Measurements from ENCODE around the gene DPF3. TPM values are rescaled to one million over a fixed set of nuclear protein-coding genes. Genes with fewer than 3 reads are reported as not detected.

The DPF3 gene
- total RNA-seq, 4 donors from 2014 or later = 0.22 to 5.4 (median 2.7) TPM

GRCh38 chr14:72664651-72665050, 229.2 kb downstream of the DPF3 start:
- 96% methylated on average over 4 of the region's 4 CpGs for WGBS, 2 donors

GRCh38 chr14:72663956-72664650, 229.8 kb downstream of the DPF3 start:
- WGBS, 2 donors = 66 to 79% methylated on average over 5 of the region's 5 CpGs
- TF ChIP-seq POLR2A (IDR thresholded peaks at IDR 0.05) (no peak), EP300 (IDR thresholded peaks at IDR 0.05) (no peak), CTCF (IDR thresholded peaks at IDR 0.05) (no peak)

More at GRCh38 chr14:72664651-72665050, 229.2 kb downstream of the DPF3 start:
- no peak overlapping the region for H3K4me3 ChIP-seq
- DNase-seq (ENCODE audit: low spot score in 2 of 2) = no peak
- no peaks in the 10 kb centered on the region for H3K36me3 ChIP-seq
- no peak overlapping the region for H3K27ac ChIP-seq
- no peaks in the 10 kb centered on the region for H3K9me3 ChIP-seq
- no peaks in the 10 kb centered on the region for H3K27me3 ChIP-seq
- H3K4me1 ChIP-seq = no peaks in the 10 kb centered on the region
- TF ChIP-seq EP300 (IDR thresholded peaks at IDR 0.05) = no peak
- TF ChIP-seq CTCF (IDR thresholded peaks at IDR 0.05) = no peak
- TF ChIP-seq POLR2A (IDR thresholded peaks at IDR 0.05) = no peak

GRCh38 chr14:72663076-72663487, 230.8 kb downstream of the DPF3 start:
- no peaks in the 10 kb centered on the region for H3K27me3 ChIP-seq
- DNase-seq (ENCODE audit: low spot score in 2 of 2) = no peak
- TF ChIP-seq POLR2A (IDR thresholded peaks at IDR 0.05) (no peak), EP300 (IDR thresholded peaks at IDR 0.05) (no peak), CTCF (IDR thresholded peaks at IDR 0.05) (no peak)
- no peaks in the 10 kb centered on the region for H3K9me3 ChIP-seq
- no peaks in the 10 kb centered on the region for H3K4me1 ChIP-seq
- no peaks in the 10 kb centered on the region for H3K36me3 ChIP-seq
- H3K27ac ChIP-seq = no peak overlapping the region
- WGBS, 2 donors = 90 to 100% methylated on average over 1 of the region's 1 CpG
- no peak overlapping the region for H3K4me3 ChIP-seq

More at GRCh38 chr14:72663956-72664650, 229.8 kb downstream of the DPF3 start:
- Histone ChIP-seq H3K27ac (no peak overlapping the region), H3K27me3 (no peaks in the 10 kb centered on the region), H3K4me1 (no peaks in the 10 kb centered on the region), H3K36me3 (no peaks in the 10 kb centered on the region), H3K9me3 (no peaks in the 10 kb centered on the region), H3K4me3 (no peak overlapping the region)
- DNase-seq (ENCODE audit: low spot score in 2 of 2) = no peak

- TF ChIP-seq POLR2A (IDR thresholded peaks at IDR 0.05) (no peak), EP300 (IDR thresholded peaks at IDR 0.05) (no peak), CTCF (IDR thresholded peaks at IDR 0.05) (no peak)
- H3K4me1 ChIP-seq = no peaks in the 10 kb centered on the region
- no peaks in the 10 kb centered on the region for H3K9me3 ChIP-seq
- H3K4me3 ChIP-seq = no peak overlapping the region
- 81 to 85% methylated on average over 2 of the region's 2 CpGs for WGBS, 2 donors
- no peak for DNase-seq (ENCODE audit: low spot score in 2 of 2)
- no peak overlapping the region for H3K27ac ChIP-seq
- no peaks in the 10 kb centered on the region for H3K36me3 ChIP-seq
- H3K27me3 ChIP-seq = no peaks in the 10 kb centered on the region
Observed at GRCh38 chr14:72662214-72662613, 231.7 kb downstream of the DPF3 start.

- WGBS, 2 donors = 91 to 94% methylated on average over 1 of the region's 1 CpG
- H3K27me3 ChIP-seq = no peaks in the 10 kb centered on the region
- no peaks in the 10 kb centered on the region for H3K4me1 ChIP-seq
- no peaks in the 10 kb centered on the region for H3K9me3 ChIP-seq
- no peak for DNase-seq (ENCODE audit: low spot score in 2 of 2)
- H3K27ac ChIP-seq = no peak overlapping the region
- no peak overlapping the region for H3K4me3 ChIP-seq
- no peaks in the 10 kb centered on the region for H3K36me3 ChIP-seq
- TF ChIP-seq EP300 (IDR thresholded peaks at IDR 0.05) (no peak), CTCF (IDR thresholded peaks at IDR 0.05) (no peak), POLR2A (IDR thresholded peaks at IDR 0.05) (no peak)
Observed at GRCh38 chr14:72657214-72657921, 236.5 kb downstream of the DPF3 start.
